WERI-Rb-1 (cell line): ENCODE results near the gene SRBD1.
"Not testable (repeated sequence)": the region's sequence is repeated elsewhere in the genome, so short reads cannot be mapped to it uniquely, and the experiment has no call there.

Source experiments
- DNase-seq: peaks from one replicate; pipeline ENCODE4 v3.0.0-alpha.2; 2020
- H3K27ac ChIP-seq: fragments of 250-450 bp; sonication (Bioruptor Pico); 2 replicates; pipeline ENCODE4 v1.5.1; 2020; ENCODE audit warnings: mild to moderate bottlenecking, moderate library complexity
- H3K27me3 ChIP-seq: fragments of 250-450 bp; sonication (Bioruptor Pico); 2 replicates; pipeline ENCODE4 v1.5.1; 2021; ENCODE audit warnings: mild to moderate bottlenecking, low read depth, moderate library complexity; ENCODE audit not compliant: insufficient read depth, severe bottlenecking
- H3K36me3 ChIP-seq: fragments of 250-450 bp; sonication (Bioruptor Pico); 2 replicates; pipeline ENCODE4 v1.5.1; 2020; ENCODE audit warnings: mild to moderate bottlenecking, moderate library complexity
- H3K4me3 ChIP-seq: 2 replicates; pipeline ENCODE4 v1.5.1; 2011; ENCODE audit warnings: low read depth, mild to moderate bottlenecking, control low read depth, low read length
- H3K9me3 ChIP-seq: fragments of 250-450 bp; sonication (Bioruptor Pico); 2 replicates; pipeline ENCODE4 v1.5.1; 2021; ENCODE audit warnings: mild to moderate bottlenecking, moderate library complexity; ENCODE audit not compliant: severe bottlenecking
- CTCF ChIP-seq: IDR thresholded peaks from 2 replicates; pipeline ENCODE4 v1.5.1; 2011; ENCODE audit warnings: low read depth, mild to moderate bottlenecking, control low read depth, inconsistent platforms, low read length

SRBD1 gene

GRCh38 chr2:45432406-45432805 lies 178.7 kb downstream of the SRBD1 start:
- H3K9me3 ChIP-seq = no peaks in the 10 kb centered on the region
- no peaks in the 10 kb centered on the region for H3K27me3 ChIP-seq
- no peaks in the 10 kb centered on the region for H3K36me3 ChIP-seq
- no peak overlapping the region for H3K27ac ChIP-seq
- no peak for DNase-seq
- H3K4me3 ChIP-seq = no peak overlapping the region
- TF ChIP-seq CTCF = no peak

GRCh38 chr2:45426025-45426424 lies 185.0 kb downstream of the SRBD1 start:
- H3K36me3 ChIP-seq, DNase-seq, H3K4me3 ChIP-seq, H3K9me3 ChIP-seq, H3K27me3 ChIP-seq, H3K27ac ChIP-seq: not testable (repeated sequence)

GRCh38 chr2:45422921-45423320 lies 188.1 kb downstream of the SRBD1 start:
- Histone ChIP-seq H3K27ac (no peak overlapping the region), H3K9me3 (no peaks in the 10 kb centered on the region), H3K4me3 (no peak overlapping the region), H3K27me3 (no peaks in the 10 kb centered on the region), H3K36me3 (peaks cover under 1% of the 10 kb centered on the region; the same call in 1 of the 2 replicates)
- DNase-seq = no peak
- no peak for TF ChIP-seq CTCF

- no peak for DNase-seq
- H3K36me3 ChIP-seq = peaks cover 10% of the 10 kb centered on the region
- no peak overlapping the region for H3K4me3 ChIP-seq
- no peaks in the 10 kb centered on the region for H3K27me3 ChIP-seq
- H3K9me3 ChIP-seq = no peaks in the 10 kb centered on the region
- no peak for TF ChIP-seq CTCF
- no peak overlapping the region for H3K27ac ChIP-seq
These were observed 192.5 kb downstream of the SRBD1 start for GRCh38 chr2:45418532-45418931.

- Histone ChIP-seq H3K27me3 (no peaks in the 10 kb centered on the region), H3K36me3 (peaks cover 15% of the 10 kb centered on the region), H3K9me3 (no peaks in the 10 kb centered on the region), H3K4me3 (no peak overlapping the region), H3K27ac (no peak overlapping the region)
- TF ChIP-seq CTCF = no peak
- DNase-seq = no peak
These were observed 195.4 kb downstream of the SRBD1 start for GRCh38 chr2:45415534-45416123.

GRCh38 chr2:45412754-45413379 lies 198.2 kb downstream of the SRBD1 start:
- Histone ChIP-seq H3K4me3 (no peak overlapping the region), H3K27me3 (no peaks in the 10 kb centered on the region), H3K27ac (no peak overlapping the region), H3K36me3 (peaks cover 13% of the 10 kb centered on the region), H3K9me3 (no peaks in the 10 kb centered on the region)
- no peak for DNase-seq
- TF ChIP-seq CTCF = no peak
